HG03196 (cell line): ENCODE results near the gene RRP9.
"Not testable (repeated sequence)": the region's sequence is repeated elsewhere in the genome, so short reads cannot be mapped to it uniquely, and the experiment has no call there.

ENCODE experiments used
- ATAC-seq: cut with Tn5 transposase; IDR thresholded peaks from one replicate; pipeline ENCODE4 v1.9.1; 2021; ENCODE audit not compliant: unreplicated experiment

RRP9 gene

GRCh38 chr3:51916418-51916817 lies 25.3 kb downstream of the RRP9 start:
- no peak for ATAC-seq

GRCh38 chr3:51908026-51908425 lies 33.7 kb downstream of the RRP9 start:
- ATAC-seq: no peak

GRCh38 chr3:51904034-51904823 lies 37.5 kb downstream of the RRP9 start:
- ATAC-seq: no peak

GRCh38 chr3:51902361-51902760 lies 39.3 kb downstream of the RRP9 start:
- not testable (repeated sequence) for ATAC-seq

- not testable (repeated sequence) for ATAC-seq
Measured at GRCh38 chr3:51900043-51900442, 41.7 kb downstream of the RRP9 start.

- ATAC-seq: no peak
Measured at GRCh38 chr3:51897391-51897790, 44.3 kb downstream of the RRP9 start.

- no peak for ATAC-seq
Measured at GRCh38 chr3:51896607-51897305, 44.9 kb downstream of the RRP9 start.

GRCh38 chr3:51894939-51895338 lies 46.8 kb downstream of the RRP9 start:
- no peak for ATAC-seq

GRCh38 chr3:51894391-51894790 lies 47.3 kb downstream of the RRP9 start:
- ATAC-seq: no peak

- no peak for ATAC-seq
Measured at GRCh38 chr3:51891242-51892039, 50.3 kb downstream of the RRP9 start.

GRCh38 chr3:51888463-51889105 lies 53.1 kb downstream of the RRP9 start:
- ATAC-seq: no peak

GRCh38 chr3:51887620-51888019 lies 54.1 kb downstream of the RRP9 start:
- ATAC-seq: no peak

GRCh38 chr3:51886447-51886846 lies 55.3 kb downstream of the RRP9 start:
- no peak for ATAC-seq
